WTC11 (cell line): ENCODE results near the gene YAF2. TPM values are rescaled to one million over a fixed set of nuclear protein-coding genes. Genes with fewer than 3 reads are reported as not detected.

Source experiments
- ATAC-seq: fragments of 200-7000 bp; cut with Tn5 transposase; 2 replicates; pipeline ENCODE4 v1.10.0; 2021; ENCODE audit warnings: mild to moderate bottlenecking, moderate library complexity
- CTCF ChIA-PET: fragments of 300-600 bp; sonication (Branson Sonifier 250); formaldehyde crosslinking; loops from one replicate; lab custom pipeline; 2021; ENCODE audit warnings: antibody characterized with exemption; lab: Charles Lee
- POLR2A ChIA-PET: fragments of 350-600 bp; sonication (Branson Sonifier 250); formaldehyde crosslinking; loops from one replicate; lab custom pipeline; 2021; ENCODE audit warnings: antibody characterized with exemption; lab: Charles Lee
- DNase-seq: peaks from one replicate; pipeline ENCODE4 v3.0.0; 2021; ENCODE audit warnings: low spot score
- H3K27ac Mint-ChIP-seq: 2 replicates; pipeline ENCODE4 v1.8.0; 2021; ENCODE audit warnings: mixed read lengths
- H3K27me3 Mint-ChIP-seq: 2 replicates; pipeline ENCODE4 v1.8.0; 2021; ENCODE audit warnings: low read depth, mild to moderate bottlenecking, moderate library complexity, mixed read lengths
- H3K36me3 Mint-ChIP-seq: 2 replicates; pipeline ENCODE4 v1.8.0; 2021; ENCODE audit warnings: mixed read lengths
- H3K4me1 Mint-ChIP-seq: 2 replicates; pipeline ENCODE4 v1.8.0; 2022; ENCODE audit warnings: mixed read lengths
- H3K4me3 Mint-ChIP-seq: 2 replicates; pipeline ENCODE4 v1.8.0; 2021; ENCODE audit warnings: mild to moderate bottlenecking, moderate library complexity, mixed read lengths
- H3K9me3 Mint-ChIP-seq: 2 replicates; pipeline ENCODE4 v1.8.0; 2021; ENCODE audit warnings: mixed read lengths
- ATF6 ChIP-seq: sonication (generic); formaldehyde crosslinking; IDR thresholded peaks from 2 replicates; pipeline ENCODE4 v1.8.1; 2023; ENCODE audit warnings: mild to moderate bottlenecking, missing genetic modification reagents
- E2F4 ChIP-seq: sonication (generic); formaldehyde crosslinking; IDR thresholded peaks from 2 replicates; pipeline ENCODE4 v1.8.1; 2022; ENCODE audit warnings: low read depth, mild to moderate bottlenecking, moderate library complexity, missing genetic modification reagents, borderline replicate concordance
- FOXJ3 ChIP-seq: sonication (generic); formaldehyde crosslinking; IDR thresholded peaks from 2 replicates; pipeline ENCODE4 v1.9.0; 2021; ENCODE audit warnings: missing genetic modification reagents, mild to moderate bottlenecking, borderline replicate concordance
- FOXP1 ChIP-seq: sonication (generic); formaldehyde crosslinking; IDR thresholded peaks from 2 replicates; pipeline ENCODE4 v1.8.0; 2022; ENCODE audit warnings: missing genetic modification reagents, mild to moderate bottlenecking, moderate library complexity, borderline replicate concordance
- GABPB1 ChIP-seq: sonication (generic); formaldehyde crosslinking; IDR thresholded peaks from 2 replicates; pipeline ENCODE4 v1.8.1; 2023; ENCODE audit warnings: mild to moderate bottlenecking, missing genetic modification reagents
- GRHL2 ChIP-seq: fragments of 250-450 bp; sonication (Bioruptor Pico); IDR thresholded peaks from 2 replicates; pipeline ENCODE4 v1.8.0; 2022; ENCODE audit warnings: mild to moderate bottlenecking, moderate library complexity; ENCODE audit not compliant: insufficient replicate concordance, severe bottlenecking
- GTF2I ChIP-seq: fragments of 250-450 bp; sonication (Bioruptor Pico); conservative IDR thresholded peaks from 2 replicates; pipeline ENCODE4 v1.4.0; 2021; ENCODE audit warnings: mild to moderate bottlenecking
- HMGA2 ChIP-seq: fragments of 250-450 bp; sonication (Bioruptor Pico); IDR thresholded peaks from 2 replicates; pipeline ENCODE4 v1.4.0; 2021; ENCODE audit warnings: mild to moderate bottlenecking, moderate library complexity
- JUN ChIP-seq: sonication (generic); formaldehyde crosslinking; IDR thresholded peaks from 2 replicates; pipeline ENCODE4 v1.8.0; 2023; ENCODE audit warnings: mild to moderate bottlenecking, missing genetic modification reagents
- NR3C1 ChIP-seq: sonication (generic); formaldehyde crosslinking; conservative IDR thresholded peaks from 2 replicates; pipeline ENCODE4 v1.8.1; 2023; ENCODE audit warnings: low read depth, mild to moderate bottlenecking, missing genetic modification reagents
- SOX15 ChIP-seq: fragments of 250-450 bp; sonication (Bioruptor Pico); IDR thresholded peaks from 2 replicates; pipeline ENCODE4 v1.9.0; 2021; ENCODE audit warnings: mild to moderate bottlenecking
- ZBTB21 ChIP-seq: sonication (generic); formaldehyde crosslinking; IDR thresholded peaks from 2 replicates; pipeline ENCODE4 v1.8.1; 2023; ENCODE audit warnings: mild to moderate bottlenecking, missing genetic modification reagents, borderline replicate concordance
- ZNF219 ChIP-seq: sonication (generic); formaldehyde crosslinking; IDR thresholded peaks from 2 replicates; pipeline ENCODE4 v1.8.0; 2023; ENCODE audit warnings: missing genetic modification reagents, mild to moderate bottlenecking, borderline replicate concordance
- ZNF281 ChIP-seq: sonication (generic); formaldehyde crosslinking; IDR thresholded peaks from 2 replicates; pipeline ENCODE4 v1.8.0; 2023; ENCODE audit warnings: mild to moderate bottlenecking, missing genetic modification reagents
- ZNF671 ChIP-seq: fragments of 250-450 bp; sonication (Bioruptor Pico); IDR thresholded peaks from 2 replicates; pipeline ENCODE4 v1.8.0; 2021; ENCODE audit warnings: mild to moderate bottlenecking
- total RNA-seq: library from RNA; stranded (reverse); gene quantifications from 3 replicates; pipeline ENCODE4 v1.2.3, GENCODE V29; 2021
- TF ChIP-seq, protein P1 (sequence below): fragments of 250-450 bp; sonication (Bioruptor Pico); IDR thresholded peaks from 2 replicates; pipeline ENCODE4 v1.9.0; 2021; ENCODE audit warnings: moderate library complexity, mild to moderate bottlenecking, inconsistent platforms, borderline replicate concordance
- TF ChIP-seq, protein P2 (sequence below): sonication (generic); formaldehyde crosslinking; IDR thresholded peaks from 2 replicates; pipeline ENCODE4 v1.8.1; 2023; ENCODE audit warnings: mild to moderate bottlenecking, missing genetic modification reagents, moderate library complexity
- TF ChIP-seq, protein P3 (sequence below): fragments of 250-450 bp; sonication (Bioruptor Pico); conservative IDR thresholded peaks from 2 replicates; pipeline ENCODE4 v1.9.0; 2021; ENCODE audit warnings: mild to moderate bottlenecking

The YAF2 gene
- total RNA-seq, 1 experiment from 2014 or later, result 3.3 TPM

DNA sequence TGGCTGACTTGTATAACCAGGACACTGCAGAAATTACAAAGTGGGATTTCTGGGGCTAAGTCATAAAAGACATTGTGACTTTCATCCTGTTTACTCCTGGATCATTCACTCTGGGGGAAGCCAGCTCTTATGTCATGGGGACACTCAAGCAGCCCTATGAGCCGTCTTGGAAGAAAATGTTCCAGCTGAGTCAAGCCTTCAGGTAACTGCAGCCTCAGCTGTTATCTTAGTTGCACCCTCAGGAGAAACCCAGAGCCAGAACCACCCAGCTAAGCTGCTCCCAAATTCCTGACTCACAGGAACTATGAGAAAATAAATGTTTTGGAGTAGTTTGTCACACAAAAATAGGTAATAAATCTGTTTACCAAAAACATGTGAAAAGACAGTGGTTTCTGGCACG is 50.2 kb downstream of the YAF2 start:
- no peaks in the 10 kb centered on the region for H3K36me3 Mint-ChIP-seq
- no peak for ATAC-seq
- no peak overlapping the region for H3K27ac Mint-ChIP-seq
- ChIA-PET CTCF (interaction anchor here (0.7 kb wide), 1 partner anchor 91 kb away, joined by 3 read pairs; no protein-coding TSS in a partner anchor), POLR2A (no interaction called here)
- no peak overlapping the region for H3K4me3 Mint-ChIP-seq
- no peaks in the 10 kb centered on the region for H3K9me3 Mint-ChIP-seq
- H3K4me1 Mint-ChIP-seq, result no peaks in the 10 kb centered on the region
- no peaks in the 10 kb centered on the region for H3K27me3 Mint-ChIP-seq
- TF ChIP-seq, protein P1, sequence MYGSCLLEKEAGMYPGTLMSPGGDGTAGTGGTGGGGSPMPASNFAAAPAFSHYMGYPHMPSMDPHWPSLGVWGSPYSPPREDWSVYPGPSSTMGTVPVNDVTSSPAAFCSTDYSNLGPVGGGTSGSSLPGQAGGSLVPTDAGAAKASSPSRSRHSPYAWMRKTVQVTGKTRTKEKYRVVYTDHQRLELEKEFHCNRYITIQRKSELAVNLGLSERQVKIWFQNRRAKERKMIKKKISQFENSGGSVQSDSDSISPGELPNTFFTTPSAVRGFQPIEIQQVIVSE (CRISPR knock-in tag), result no peak
- no peak for TF ChIP-seq ZNF281 (CRISPR knock-in tag)
- TF ChIP-seq GRHL2 (CRISPR knock-in tag), result no peak
- TF ChIP-seq, all 79 proteins: peak for 0
- DNase-seq, result no peak

DNA sequence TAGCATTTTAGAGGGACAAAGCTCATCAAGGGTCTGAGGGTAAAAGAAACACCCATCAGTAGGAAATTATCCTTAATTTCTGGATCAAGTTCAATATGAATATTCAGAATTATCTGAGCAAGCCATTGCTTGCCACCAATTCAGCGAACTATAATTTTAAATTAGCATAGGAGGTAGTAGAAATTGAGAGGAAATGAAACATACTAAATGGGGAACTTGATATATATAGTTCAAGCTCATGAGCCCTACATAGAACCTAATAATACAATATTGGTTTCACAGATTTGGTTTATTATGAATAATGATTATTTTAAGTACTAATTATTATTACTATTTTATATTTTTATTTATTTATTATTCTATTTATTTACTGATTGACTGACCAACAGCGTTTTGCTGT is 51.3 kb downstream of the YAF2 start:
- DNase-seq (no peak), ATAC-seq (no peak)
- H3K9me3 Mint-ChIP-seq, result no peaks in the 10 kb centered on the region
- TF ChIP-seq HMGA2 (peak; percentile 74), FOXJ3 (CRISPR knock-in tag) (no peak), ZNF219 (CRISPR knock-in tag) (no peak), FOXP1 (no peak), NR3C1 (CRISPR knock-in tag) (no peak), ATF6 (CRISPR knock-in tag) (no peak)
- TF ChIP-seq, protein P2, sequence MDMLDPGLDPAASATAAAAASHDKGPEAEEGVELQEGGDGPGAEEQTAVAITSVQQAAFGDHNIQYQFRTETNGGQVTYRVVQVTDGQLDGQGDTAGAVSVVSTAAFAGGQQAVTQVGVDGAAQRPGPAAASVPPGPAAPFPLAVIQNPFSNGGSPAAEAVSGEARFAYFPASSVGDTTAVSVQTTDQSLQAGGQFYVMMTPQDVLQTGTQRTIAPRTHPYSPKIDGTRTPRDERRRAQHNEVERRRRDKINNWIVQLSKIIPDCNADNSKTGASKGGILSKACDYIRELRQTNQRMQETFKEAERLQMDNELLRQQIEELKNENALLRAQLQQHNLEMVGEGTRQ (CRISPR knock-in tag), result no peak
- TF ChIP-seq, protein P3, sequence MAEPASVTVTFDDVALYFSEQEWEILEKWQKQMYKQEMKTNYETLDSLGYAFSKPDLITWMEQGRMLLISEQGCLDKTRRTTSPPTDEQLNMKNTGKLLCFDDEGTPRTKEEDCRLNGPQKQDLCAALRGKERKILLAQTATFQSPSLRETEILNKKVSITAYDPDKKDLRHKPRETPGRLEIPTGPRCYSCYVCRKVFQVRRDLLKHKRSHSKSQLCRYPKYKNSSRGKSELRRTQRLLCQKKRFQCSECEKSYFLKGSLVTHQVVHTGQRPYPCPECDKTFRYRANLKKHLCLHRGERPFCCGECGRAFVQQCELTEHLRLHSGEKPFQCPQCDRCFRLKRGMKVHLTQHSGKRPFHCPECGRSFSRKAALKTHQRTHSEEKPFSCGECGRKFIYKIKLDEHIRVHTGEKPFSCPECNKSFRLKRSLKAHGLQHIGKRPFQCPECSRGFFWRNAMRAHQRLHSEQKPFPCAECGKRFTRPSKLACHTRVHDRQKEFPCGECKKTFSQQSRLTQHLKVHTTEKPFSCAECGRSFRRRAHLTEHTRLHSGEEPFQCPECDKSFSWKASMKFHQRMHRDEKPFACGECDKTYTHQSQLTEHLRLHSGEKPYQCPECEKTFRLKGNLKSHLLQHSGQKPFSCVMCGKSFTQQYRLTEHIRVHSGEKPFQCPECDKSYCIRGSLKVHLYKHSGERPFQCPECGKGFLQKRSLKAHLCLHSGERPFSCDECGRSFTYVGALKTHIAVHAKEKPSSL (CRISPR knock-in tag), result no peak
- H3K4me3 Mint-ChIP-seq, result no peak overlapping the region
- ChIA-PET CTCF (no interaction called here), POLR2A (no interaction called here)
- H3K27me3 Mint-ChIP-seq, result no peaks in the 10 kb centered on the region
- H3K4me1 Mint-ChIP-seq, result no peaks in the 10 kb centered on the region
- H3K27ac Mint-ChIP-seq, result no peak overlapping the region
- H3K36me3 Mint-ChIP-seq, result no peaks in the 10 kb centered on the region

GRCh38 chr12:42182394-42182793 is 55.7 kb downstream of the YAF2 start:
- TF ChIP-seq GABPB1 (CRISPR knock-in tag) (no peak), E2F4 (CRISPR knock-in tag) (no peak), JUN (CRISPR knock-in tag) (no peak), SOX15 (CRISPR knock-in tag) (no peak), GTF2I (CRISPR knock-in tag) (no peak), FOXP1 (no peak), ZBTB21 (no peak), ZNF671 (no peak)
- TF ChIP-seq, protein P2 (CRISPR knock-in tag), result no peak
- Mint-ChIP-seq H3K36me3 (no peaks in the 10 kb centered on the region; the same call in 1 of the 2 replicates), H3K4me3 (no peak overlapping the region), H3K27ac (no peak overlapping the region), H3K9me3 (no peaks in the 10 kb centered on the region), H3K27me3 (no peaks in the 10 kb centered on the region), H3K4me1 (peaks cover 8% of the 10 kb centered on the region)
- no peak for DNase-seq
- CTCF ChIA-PET, result no interaction called here
- no peak for ATAC-seq
- POLR2A ChIA-PET, result no interaction called here
